ENCODE data around the gene C2orf81. TPM values are rescaled to one million over a fixed set of nuclear protein-coding genes. Genes with fewer than 3 reads are reported as not detected.

C2orf81 gene
- total and polyA plus RNA-seq, 10 of the 15 experiments (the other 5 are each of a cell fraction or from before 2014, with no cell fraction given) = 0.10 to 9.8 (median 2.7) TPM

DNA sequence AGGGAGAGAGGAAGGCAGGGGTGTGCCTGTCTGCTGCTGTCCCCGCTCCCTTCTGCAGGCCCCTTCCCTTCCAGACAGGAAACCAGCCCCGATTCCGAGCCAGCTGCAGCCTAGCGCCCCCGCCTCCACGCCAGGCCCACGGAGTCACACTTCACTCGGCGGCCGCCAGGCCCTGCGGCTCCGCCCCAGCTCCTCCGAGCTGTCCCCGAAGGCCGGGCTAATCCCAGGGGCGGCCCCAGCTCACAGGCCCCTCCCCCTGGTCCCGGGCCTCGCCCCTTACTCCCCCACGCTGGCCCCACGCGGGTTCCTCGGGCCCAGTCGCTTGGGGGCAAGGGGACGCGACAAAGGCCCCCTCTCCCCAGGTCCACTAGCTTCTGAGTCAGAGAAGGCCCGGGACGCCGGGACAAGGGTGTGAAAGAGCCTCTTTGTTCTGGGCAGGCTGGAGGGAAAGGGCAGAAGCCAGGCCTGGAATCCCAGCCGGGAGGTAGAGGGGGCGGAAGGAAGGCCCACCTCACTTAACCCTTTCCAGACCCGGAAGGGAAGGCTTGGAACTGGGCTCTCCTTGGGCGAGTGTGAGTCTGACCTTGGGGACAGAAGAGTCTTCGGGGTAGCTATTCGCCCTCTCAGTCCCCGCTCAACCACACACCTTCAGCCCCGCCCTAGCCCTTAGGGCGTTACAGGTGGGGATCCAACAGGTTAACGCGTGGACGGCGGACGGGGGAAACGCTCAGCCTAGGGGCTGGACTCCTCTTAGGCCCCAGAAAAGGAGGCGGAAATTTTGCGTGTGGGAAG lies 19.2 kb upstream of the C2orf81 start (continued):
- TF ChIP-seq, protein P1, sequence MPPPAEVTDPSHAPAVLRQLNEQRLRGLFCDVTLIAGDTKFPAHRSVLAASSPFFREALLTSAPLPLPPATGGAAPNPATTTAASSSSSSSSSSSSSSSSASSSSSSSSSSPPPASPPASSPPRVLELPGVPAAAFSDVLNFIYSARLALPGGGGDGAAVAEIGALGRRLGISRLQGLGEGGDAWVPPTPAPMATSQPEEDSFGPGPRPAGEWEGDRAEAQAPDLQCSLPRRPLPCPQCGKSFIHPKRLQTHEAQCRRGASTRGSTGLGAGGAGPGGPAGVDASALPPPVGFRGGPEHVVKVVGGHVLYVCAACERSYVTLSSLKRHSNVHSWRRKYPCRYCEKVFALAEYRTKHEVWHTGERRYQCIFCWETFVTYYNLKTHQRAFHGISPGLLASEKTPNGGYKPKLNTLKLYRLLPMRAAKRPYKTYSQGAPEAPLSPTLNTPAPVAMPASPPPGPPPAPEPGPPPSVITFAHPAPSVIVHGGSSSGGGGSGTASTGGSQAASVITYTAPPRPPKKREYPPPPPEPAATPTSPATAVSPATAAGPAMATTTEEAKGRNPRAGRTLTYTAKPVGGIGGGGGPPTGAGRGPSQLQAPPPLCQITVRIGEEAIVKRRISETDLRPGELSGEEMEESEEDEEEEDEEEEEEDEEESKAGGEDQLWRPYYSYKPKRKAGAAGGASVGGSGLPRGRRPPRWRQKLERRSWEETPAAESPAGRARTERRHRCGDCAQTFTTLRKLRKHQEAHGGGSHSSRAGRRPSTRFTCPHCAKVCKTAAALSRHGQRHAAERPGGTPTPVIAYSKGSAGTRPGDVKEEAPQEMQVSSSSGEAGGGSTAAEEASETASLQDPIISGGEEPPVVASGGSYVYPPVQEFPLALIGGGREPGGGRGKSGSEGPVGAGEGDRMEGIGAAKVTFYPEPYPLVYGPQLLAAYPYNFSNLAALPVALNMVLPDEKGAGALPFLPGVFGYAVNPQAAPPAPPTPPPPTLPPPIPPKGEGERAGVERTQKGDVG (CRISPR knock-in tag; IDR thresholded peaks at IDR 0.05) = no peak
- TF ChIP-seq POLR2A (IDR thresholded peaks at IDR 0.05; ENCODE audit: low read depth, low read length) (peak; percentile 77), ATF7 (IDR thresholded peaks at IDR 0.05; ENCODE audit: low read depth) (no peak), GATAD2B (conservative IDR thresholded peaks at IDR 0.05; ENCODE audit: low read depth) (no peak; the same call in 1 of the 2 replicates), ZBED1 (IDR thresholded peaks at IDR 0.05; ENCODE audit: borderline replicate concordance) (no peak), JUND (IDR thresholded peaks at IDR 0.05; ENCODE audit: low read depth, low read length) (no peak), HCFC1 (IDR thresholded peaks at IDR 0.05; ENCODE audit: low read length) (no peak), SP1 (IDR thresholded peaks at IDR 0.05; ENCODE audit: low read depth, low read length) (no peak), MYB (IDR thresholded peaks at IDR 0.05; ENCODE audit: borderline replicate concordance, low read depth, low read length) (no peak), CHD2 (IDR thresholded peaks at IDR 0.05; ENCODE audit: borderline replicate concordance, low read depth, low read length) (peak; percentile 45; the same call in 1 of the 2 replicates), IRF4 (IDR thresholded peaks at IDR 0.05; ENCODE audit: low read depth, low read length) (no peak), POLR2AphosphoS2 (IDR thresholded peaks at IDR 0.05; ENCODE audit: low read depth, low read length) (peak; percentile 44; the same call in 1 of the 2 replicates), ZSCAN29 (IDR thresholded peaks at IDR 0.05) (no peak), NR2C1 (IDR thresholded peaks at IDR 0.05) (no peak), GABPA (IDR thresholded peaks at IDR 0.05; ENCODE audit: low read depth) (no peak), CEBPB (IDR thresholded peaks at IDR 0.05; ENCODE audit: borderline replicate concordance in 1 of 2, low read depth in 2 of 2, low read length in 2 of 2) (no peak)
- TF ChIP-seq, protein P2, sequence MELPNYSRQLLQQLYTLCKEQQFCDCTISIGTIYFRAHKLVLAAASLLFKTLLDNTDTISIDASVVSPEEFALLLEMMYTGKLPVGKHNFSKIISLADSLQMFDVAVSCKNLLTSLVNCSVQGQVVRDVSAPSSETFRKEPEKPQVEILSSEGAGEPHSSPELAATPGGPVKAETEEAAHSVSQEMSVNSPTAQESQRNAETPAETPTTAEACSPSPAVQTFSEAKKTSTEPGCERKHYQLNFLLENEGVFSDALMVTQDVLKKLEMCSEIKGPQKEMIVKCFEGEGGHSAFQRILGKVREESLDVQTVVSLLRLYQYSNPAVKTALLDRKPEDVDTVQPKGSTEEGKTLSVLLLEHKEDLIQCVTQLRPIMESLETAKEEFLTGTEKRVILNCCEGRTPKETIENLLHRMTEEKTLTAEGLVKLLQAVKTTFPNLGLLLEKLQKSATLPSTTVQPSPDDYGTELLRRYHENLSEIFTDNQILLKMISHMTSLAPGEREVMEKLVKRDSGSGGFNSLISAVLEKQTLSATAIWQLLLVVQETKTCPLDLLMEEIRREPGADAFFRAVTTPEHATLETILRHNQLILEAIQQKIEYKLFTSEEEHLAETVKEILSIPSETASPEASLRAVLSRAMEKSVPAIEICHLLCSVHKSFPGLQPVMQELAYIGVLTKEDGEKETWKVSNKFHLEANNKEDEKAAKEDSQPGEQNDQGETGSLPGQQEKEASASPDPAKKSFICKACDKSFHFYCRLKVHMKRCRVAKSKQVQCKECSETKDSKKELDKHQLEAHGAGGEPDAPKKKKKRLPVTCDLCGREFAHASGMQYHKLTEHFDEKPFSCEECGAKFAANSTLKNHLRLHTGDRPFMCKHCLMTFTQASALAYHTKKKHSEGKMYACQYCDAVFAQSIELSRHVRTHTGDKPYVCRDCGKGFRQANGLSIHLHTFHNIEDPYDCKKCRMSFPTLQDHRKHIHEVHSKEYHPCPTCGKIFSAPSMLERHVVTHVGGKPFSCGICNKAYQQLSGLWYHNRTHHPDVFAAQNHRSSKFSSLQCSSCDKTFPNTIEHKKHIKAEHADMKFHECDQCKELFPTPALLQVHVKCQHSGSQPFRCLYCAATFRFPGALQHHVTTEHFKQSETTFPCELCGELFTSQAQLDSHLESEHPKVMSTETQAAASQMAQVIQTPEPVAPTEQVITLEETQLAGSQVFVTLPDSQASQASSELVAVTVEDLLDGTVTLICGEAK (IDR thresholded peaks at IDR 0.05; ENCODE audit: borderline replicate concordance) = no peak
- TF ChIP-seq, protein P3, sequence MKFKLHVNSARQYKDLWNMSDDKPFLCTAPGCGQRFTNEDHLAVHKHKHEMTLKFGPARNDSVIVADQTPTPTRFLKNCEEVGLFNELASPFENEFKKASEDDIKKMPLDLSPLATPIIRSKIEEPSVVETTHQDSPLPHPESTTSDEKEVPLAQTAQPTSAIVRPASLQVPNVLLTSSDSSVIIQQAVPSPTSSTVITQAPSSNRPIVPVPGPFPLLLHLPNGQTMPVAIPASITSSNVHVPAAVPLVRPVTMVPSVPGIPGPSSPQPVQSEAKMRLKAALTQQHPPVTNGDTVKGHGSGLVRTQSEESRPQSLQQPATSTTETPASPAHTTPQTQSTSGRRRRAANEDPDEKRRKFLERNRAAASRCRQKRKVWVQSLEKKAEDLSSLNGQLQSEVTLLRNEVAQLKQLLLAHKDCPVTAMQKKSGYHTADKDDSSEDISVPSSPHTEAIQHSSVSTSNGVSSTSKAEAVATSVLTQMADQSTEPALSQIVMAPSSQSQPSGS (IDR thresholded peaks at IDR 0.05; ENCODE audit: low read length) = no peak
- TF ChIP-seq, protein P4, sequence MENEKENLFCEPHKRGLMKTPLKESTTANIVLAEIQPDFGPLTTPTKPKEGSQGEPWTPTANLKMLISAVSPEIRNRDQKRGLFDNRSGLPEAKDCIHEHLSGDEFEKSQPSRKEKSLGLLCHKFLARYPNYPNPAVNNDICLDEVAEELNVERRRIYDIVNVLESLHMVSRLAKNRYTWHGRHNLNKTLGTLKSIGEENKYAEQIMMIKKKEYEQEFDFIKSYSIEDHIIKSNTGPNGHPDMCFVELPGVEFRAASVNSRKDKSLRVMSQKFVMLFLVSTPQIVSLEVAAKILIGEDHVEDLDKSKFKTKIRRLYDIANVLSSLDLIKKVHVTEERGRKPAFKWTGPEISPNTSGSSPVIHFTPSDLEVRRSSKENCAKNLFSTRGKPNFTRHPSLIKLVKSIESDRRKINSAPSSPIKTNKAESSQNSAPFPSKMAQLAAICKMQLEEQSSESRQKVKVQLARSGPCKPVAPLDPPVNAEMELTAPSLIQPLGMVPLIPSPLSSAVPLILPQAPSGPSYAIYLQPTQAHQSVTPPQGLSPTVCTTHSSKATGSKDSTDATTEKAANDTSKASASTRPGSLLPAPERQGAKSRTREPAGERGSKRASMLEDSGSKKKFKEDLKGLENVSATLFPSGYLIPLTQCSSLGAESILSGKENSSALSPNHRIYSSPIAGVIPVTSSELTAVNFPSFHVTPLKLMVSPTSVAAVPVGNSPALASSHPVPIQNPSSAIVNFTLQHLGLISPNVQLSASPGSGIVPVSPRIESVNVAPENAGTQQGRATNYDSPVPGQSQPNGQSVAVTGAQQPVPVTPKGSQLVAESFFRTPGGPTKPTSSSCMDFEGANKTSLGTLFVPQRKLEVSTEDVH (IDR thresholded peaks at IDR 0.05; ENCODE audit: low read depth, partially characterized antibody) = no peak
